NCI-H2171 (cell line): ENCODE measurements around the gene RFTN1.

ENCODE experiments used
- DNase-seq: peaks from one replicate; lab custom pipeline; 2025; lab: John Stamatoyannopoulos, UW

The RFTN1 gene

DNA sequence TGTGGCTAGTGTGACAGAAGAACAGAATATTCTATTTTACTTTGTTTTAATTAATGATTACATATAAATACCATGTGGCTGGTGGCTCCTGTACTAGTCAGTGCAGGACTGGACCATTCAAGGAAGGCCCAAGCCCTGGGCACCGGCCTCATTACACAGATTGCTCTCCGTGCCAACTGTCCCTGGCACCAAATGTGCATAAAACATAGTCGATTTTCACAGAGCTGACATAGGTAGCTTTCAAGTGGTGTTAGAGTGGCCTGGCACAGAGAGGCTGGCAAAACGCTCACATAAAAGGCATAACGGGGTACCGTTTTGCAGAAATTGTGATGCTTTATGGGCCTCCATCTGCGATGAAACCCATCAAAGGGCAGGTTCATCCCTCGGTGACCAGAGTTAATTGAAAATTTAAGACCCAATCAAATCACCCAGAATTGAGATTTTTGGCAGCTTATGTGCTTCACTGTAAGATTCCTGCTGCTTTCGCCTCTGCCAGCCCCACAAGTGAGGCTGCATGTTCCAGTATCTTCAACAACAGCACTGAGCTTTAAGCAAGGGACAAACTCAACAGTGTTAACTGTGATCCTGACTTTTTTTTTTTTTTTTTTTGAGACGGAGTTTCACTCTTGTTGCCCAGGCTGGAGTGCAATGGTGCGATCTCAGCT is 25.9 kb downstream of the RFTN1 start:
- no peak for DNase-seq

DNA sequence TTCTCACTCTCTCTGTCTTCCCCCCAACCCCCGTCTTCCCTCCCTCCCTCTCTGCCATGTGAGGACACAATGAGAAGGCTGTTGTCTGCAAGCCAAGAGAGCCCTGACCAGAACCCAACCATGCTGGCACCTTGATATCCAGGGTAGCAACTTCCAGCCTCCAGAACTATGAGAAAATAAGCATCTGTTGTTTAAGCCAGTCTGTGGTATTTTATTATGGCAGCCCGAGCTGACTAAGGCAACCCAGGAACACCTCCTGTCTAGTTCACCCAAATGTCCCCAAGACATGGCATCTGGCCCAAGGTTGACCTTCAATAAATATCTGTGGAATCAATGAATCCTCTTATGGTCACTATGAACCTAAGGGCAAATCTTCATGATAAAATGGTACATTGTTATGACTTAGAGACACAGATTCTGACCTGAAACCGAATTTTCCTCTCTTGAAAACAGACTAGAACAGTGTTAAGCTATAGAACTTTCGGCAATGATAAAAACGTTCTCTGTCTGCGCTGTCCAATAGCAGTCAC is 26.5 kb downstream of the RFTN1 start:
- DNase-seq = no peak

DNA sequence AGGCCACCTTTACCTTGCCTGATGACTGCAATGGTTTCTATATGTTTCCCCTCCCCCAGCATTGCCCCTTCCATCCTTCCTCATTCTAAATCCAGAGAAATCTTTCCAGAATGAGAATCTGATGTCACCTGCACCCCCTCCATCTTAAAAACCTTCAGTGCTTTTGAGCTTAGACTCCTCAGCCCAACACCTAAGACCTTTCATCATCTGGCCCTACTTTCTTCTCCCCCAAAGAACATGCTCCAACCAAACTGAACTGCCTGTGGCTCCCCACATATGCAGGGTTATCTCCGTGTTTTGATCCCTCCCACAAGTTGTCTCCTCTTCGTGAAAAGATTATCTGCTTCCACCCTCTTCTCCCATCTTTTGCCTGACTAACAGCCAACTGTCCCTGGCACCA is 27.3 kb downstream of the RFTN1 start:
- DNase-seq = no peak

DNA sequence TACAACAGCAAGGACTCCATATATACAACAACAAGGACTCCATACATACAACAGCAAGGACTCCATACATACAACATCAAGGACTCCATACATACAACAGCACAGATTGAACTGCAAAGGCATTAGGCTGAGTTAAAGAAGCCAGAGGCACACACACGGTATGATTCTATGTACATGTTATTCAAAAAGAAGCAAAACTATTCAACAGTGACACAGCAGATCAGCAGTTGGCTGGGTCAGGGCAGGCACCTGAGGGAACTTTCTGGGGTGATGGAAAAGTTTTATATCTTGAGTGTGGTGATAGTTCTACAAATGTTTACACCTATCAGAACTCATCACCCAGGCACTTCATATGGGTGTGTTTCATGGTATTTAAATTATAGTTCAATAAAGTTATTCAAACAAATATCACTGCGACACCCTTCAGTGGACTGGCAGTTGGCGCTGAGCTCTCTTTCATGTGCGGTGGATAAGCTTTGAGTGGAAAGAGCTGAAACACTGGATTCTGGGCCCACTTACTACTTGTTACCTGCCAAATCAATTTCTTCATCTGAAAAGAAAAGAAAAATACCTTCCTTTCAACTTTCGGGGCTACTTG is 28.0 kb downstream of the RFTN1 start:
- no peak for DNase-seq

DNA sequence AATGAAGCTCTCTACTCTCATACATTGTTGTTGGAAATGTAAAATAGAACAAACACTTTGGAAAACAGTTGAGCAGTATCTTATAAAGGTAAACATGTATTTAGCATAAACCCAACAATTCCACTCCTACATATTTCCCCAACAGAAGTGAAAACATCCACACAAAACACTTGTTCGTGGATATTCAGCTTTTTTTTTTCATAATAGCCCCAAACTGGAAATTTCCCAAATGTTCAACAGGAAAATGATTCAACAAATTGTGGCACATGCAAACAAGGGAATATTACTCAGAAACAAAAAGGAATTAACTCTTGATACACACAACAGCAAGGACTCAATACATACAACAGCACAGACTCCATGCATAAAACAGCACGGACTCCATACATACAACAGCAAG is 28.5 kb downstream of the RFTN1 start:
- no peak for DNase-seq

DNA sequence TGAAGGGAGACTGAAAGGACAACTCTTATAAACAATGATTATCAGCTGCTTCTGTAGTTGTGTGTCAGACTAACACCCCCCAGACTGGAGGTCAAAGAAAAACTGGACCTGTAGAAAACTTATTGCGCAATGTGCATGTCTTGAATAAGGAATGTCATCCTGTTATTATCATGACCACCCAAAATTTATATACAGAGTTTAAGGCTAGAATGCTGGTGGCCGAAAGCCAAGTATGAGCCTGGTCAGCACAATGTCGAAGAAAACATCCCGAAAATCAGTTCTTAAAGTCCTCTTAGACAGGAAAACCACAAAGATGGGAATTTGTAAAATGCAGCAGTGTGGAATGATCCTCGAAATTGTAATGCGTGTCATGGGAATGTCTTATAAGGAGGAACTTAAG is 29.3 kb downstream of the RFTN1 start:
- no peak for DNase-seq

DNA sequence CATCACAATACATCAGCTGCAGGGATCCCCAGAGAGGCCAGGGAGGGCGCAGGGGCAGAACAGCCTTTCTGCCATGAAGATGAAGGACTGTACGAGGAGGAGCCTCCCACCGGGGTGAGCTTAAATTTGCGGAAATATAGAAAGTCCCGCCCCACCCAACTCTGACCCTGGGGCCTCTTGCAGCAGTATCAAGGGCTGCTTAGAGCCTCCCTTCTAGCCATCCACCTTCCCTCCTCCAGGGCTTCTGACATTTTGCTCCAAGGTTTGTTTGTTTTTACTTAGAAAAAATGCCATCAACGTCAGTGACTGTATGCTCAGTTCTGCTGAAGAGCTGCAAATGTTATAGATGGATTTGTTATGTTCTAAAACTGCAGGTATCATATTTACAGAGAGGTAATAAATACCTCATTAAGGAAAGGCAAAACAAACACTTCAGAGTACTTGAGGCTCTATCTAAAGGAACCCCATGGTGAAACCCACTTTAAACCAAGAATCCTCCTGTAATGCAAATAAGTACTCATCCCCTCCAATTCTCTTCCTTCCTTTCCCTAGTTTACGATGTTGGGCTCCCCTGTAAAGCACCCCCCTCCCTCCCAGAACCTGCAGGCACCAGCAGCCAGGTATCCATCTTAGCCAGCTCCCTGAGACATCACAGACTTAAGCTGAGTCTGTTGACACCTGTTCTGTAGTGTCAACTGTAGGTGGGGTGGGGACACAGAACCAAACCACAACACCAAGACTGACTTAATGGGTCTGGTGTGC is 30.5 kb downstream of the RFTN1 start:
- DNase-seq = no peak

DNA sequence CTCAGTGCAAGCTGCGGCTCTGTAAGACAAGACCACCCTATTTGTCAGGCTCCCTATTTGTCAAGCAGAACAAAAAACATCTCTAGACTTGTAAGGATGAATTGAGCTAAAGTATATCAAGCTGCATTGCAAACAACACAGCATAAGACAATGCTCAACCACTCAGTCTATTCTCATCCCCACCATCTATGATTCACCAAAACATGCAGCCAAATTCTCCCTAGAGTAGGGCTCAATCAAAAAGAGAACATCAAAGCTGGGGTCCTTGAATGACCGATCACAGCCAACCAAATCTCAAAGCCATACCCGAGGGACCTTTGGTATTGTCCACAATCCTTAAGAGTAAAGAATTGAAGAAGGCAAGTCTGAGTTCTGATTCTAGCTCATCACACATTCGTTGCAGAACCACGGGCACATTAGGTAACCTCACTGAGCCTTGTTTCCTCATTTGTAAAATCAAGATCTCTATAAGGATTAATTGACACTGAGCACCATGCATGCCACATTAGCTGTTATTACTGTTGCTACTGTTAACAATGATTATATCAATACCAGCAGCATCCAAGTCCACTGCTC is 31.2 kb downstream of the RFTN1 start:
- DNase-seq = no peak

DNA sequence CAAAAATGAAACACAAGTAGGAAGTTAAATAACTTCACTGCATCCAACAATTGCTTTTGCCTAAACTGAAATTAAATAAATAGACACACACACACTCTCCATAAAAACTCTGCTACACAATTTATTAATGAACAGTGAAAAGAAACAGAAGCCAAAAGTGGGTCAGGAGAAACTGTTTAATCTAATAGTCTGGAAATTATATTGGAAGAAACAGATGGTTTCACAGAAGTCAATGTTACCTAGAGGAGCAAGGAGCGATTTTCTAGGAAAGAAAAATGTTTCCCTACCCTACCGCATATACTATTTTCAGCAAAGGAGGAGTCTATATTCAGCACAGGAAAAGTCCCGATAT is 32.0 kb downstream of the RFTN1 start:
- DNase-seq = no peak

DNA sequence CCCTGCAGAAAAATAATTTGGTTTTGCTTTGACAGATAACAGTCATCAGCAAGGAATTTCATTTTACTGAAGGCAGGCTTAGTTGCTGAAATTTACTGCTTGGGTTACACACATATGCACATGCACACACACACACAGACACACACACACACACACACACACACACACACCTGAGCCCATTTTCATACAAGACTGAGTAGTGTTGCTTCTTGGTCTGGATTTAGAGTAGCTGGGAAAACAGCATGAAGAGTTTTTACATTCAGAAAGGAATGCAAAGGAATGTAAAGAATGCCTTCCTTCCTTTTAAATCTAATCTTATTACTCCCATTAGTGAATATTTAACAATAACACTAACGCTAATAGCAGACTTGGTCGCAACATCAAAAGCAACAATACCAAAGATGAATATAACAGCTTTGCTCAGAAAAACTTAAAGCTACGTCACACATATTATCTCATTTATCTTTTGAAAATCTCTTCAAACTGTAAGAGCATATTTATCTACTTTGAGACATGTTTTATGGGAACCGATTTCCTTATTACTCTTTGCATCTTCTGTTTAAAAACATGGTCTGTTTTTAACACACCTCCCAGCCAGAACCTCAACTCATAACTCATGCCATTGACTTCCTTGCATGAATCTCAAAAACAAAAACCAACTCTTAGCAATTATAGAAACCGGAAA is 32.5 kb downstream of the RFTN1 start:
- no peak for DNase-seq

DNA sequence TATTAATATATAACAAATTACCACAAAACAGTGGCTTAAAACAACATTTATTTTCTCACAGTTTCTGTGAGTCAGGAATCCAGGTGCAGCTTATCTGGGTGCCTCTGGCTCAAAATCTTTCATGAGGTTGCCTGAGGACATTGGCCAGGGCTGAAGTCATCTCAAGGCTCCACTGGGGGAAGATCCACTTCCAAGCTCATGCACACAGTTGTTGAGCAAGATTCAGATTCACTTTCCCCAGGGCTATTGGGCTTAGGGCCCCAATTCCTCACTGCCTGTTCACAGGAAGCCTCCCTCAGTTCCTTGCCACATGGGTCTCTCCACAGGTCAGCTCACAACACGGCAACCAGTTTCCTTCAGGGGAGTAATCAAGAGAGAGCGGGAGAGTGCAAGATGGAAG is 35.0 kb downstream of the RFTN1 start:
- DNase-seq = no peak

DNA sequence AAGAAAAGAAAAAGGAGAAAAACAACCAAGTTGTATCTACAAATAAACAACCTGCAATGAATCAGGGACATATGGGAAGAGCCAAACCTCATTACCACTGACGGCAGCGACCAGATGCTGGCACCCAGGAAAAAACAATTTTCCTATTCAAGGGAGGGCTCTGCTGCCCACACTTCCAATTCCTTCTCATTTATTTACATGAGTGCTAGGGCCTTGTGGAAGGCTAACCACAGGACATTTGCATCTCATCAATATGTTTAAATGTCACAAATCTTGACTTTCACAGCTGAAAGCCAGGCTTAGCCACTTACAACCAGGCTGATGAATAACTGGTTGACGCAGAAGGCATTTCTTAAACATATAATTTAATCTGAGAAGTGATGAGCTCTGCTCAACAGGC is 36.0 kb downstream of the RFTN1 start:
- no peak for DNase-seq

DNA sequence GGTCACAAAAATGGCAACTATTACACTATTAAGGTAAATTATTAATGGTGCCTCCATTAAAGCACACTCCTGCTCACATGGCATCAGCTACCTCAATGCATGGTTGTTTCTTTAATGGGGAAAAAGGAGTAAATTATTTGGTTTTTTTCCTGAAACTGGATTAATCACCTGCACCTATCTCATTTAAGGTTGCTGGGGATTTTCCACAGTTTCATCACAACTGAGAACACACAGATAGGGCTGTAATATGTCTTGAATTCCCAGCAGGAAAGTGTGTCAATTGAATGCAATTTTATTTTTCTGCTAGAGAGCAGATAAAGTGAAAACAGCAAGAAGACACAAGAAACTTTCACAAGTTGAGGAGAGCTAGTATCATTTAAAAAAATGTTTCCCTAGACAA is 36.4 kb downstream of the RFTN1 start:
- DNase-seq = no peak

DNA sequence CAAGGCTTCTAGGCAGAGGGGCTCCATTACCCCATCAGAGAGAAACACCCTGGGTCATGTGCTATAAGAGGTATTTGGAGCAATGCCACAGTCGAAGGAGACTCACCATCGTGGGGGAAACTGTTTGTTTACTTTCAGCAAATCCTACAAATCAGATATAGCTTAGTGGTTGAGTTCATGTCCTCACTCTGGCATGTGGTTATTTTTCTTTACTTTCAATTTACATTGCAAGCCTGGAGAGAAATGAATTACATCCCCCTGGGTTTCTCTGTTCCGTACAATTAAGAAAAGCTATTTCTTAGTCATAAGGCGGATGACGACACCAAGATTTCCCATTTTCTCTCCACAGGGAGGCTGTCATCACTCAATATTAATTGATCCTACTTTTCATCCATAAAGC is 36.9 kb downstream of the RFTN1 start:
- no peak for DNase-seq

DNA sequence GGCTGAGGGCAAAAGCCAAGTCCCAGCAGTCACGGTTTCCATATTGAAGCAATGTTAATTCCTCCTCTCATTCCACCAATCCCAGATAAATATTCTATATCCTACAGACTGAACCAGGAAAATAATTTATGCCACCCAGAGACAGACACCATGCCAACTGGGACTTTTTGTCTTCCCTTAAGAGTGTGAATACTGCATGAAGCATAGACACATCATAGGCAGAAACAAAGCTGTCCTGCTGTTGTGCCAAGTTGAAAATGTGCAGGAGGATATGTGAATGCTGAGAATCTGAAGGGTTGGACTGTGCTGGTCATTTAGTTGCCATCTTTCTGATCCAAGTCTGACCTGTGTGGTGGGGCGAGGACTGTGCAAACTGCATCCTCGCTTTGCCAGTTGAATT is 37.7 kb downstream of the RFTN1 start:
- no peak for DNase-seq

DNA sequence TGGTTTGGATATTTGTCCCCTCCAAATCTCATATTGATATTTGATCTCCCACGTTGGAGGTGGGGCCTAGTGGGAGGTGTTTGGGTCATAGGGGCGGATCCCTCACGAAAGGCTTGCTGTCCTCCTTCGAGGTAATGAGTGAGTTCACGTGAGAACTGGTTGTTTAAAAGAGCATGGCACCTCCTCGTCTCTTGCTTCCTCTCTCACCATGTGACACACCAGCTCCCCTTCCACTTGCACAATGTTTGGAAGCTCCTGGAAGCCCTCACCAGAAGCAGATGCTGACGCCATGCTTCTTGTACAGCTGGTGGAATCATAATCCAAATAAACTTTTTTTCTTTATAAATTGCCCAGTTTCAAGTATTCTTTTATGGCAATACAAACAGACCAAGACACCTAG is 38.6 kb downstream of the RFTN1 start:
- no peak for DNase-seq

DNA sequence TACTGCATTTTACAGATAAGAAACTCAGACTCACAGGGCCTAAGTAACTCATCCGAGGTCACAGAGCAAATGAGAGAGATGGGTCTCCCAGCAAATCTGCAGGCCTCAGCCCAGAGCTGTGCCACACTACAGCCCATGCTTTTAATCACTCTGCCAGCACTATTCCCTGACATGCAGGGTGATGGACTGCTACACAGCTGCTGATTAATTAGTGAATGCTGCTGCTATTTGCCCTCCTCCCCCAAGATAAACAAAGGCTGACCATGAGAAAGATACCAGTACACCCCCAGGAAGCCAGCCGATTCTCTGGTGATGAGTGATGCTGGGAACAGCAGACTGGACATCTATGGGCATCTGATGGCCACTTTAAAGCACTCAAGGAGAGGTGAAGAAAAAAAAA is 39.3 kb downstream of the RFTN1 start:
- DNase-seq = no peak

DNA sequence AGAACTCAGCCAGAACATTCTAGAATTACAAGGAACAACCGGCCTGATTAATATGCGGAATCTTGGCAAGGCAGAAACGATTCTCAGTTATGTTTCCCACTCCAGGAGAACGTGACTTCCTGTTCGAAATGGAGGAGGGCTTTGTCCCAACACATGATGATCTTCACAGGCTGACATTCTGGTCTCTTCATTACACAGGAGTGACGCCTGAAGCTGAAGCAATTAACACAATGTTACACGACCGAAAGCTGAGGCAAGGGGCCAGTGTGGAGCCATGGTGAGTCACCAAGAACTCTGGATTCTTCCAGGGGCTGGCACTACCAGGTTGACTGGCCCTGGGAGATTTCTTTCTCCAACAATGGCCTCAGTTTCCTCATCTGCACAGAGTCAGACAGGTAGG is 40.9 kb downstream of the RFTN1 start:
- no peak for DNase-seq

DNA sequence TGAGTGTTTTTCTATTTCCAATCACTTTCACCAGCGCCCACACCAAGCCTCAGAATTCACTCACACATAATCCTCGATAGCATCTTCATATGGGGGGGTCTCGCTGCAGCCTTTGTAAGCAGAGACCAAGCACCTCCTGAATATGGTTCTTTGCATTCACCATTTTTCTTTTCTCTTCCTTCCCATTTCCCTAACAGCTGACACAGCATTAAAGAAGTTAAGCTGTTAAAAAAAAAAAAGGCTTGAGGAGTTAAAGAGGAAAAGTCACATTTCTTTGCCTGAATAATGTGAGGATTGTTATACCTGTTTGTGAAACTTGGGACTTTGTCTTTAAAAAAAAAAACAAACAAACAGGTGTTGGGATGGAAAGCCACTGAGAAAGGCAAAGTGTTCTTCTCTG is 41.6 kb downstream of the RFTN1 start:
- DNase-seq = no peak

DNA sequence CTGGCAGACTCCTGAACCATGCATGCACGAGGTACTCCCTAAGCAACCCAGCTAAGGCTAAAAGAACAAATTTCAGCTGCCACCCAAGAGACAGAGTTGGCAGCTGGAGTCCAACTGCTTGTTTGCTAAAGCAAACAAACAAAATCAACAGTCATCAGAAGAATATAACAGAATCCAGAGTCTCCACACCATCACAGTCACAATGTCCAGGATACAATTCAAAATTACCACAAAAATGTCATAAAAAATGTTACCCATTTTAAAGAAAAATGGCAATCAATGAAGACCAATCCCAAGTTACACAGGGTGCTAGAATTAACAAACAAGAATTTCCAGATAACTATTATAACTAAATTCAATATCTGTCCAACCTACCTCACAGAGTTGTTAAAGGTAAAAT is 42.9 kb downstream of the RFTN1 start:
- no peak for DNase-seq

DNA sequence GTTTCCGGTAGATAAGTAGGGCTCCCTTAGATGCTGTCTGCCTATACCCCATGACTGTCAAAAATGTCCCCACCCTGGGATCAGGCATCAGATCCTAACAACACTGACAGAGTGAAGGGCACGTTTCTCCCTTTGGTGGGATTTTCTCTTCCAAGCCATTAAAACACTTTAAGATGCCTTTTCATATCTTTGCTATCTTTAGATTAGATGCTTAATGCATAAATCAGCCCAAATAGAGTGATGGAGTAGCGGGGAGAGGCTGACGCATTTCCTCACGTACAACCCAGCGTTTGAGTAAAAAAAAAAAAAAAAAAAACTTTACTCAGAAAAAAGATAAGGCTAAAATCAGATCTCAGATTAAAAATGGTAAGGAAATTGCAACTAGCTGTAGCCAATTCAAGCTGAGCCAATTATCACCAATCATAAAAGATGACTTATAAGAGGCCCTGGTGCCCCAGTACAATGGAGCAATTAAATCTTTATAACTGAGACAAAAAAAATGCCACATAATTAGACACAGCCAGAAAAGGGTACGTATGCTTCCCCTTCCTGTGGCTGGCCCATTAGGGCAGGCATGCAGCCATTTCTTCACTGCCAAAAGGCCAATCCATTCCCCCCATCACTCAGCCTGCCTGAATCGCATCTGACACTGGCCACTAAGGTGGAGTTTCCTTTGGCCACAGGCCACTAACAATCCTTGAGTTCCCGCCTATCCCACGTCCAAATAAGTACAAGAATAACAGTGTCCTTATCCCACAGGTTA is 45.0 kb downstream of the RFTN1 start:
- no peak for DNase-seq

DNA sequence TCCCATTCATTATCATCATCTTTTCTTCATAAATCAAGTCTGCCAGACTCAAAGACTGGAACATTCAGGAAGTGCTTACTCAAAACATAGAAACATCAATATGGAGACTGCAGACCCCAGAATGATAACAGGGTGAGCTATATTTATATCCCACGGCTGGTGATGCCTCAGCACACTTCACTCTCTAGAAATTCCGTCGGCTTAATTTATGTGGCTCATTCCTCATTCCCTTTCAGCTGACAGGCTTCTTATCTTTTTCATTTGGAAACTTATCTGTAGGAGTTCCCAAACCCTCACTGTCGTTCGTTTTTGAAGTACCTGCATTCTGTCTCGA is 45.5 kb downstream of the RFTN1 start:
- DNase-seq = no peak
